Suprapubic skin (tissue), 4 donors: ENCODE data around the gene PSMF1. TPM values are rescaled to one million over a fixed set of nuclear protein-coding genes. Genes with fewer than 3 reads are reported as not detected.
A peak's percentile ranks its signal among the peaks of the same experiment; 100 is the strongest.

Experiments used
- DNase-seq, 2 donors: peaks; one replicate each; pipeline ENCODE4 v3.0.0-alpha.2; 2019; ENCODE audit warnings: low spot score in 2 of 2
- H3K27ac ChIP-seq: fragments of 200-600 bp; sonication (generic); one replicate; pipeline ENCODE4 v1.5.1; 2019
- H3K27me3 ChIP-seq: fragments of 200-600 bp; sonication (generic); one replicate; pipeline ENCODE4 v1.5.1; 2019
- H3K36me3 ChIP-seq: fragments of 200-600 bp; sonication (generic); one replicate; pipeline ENCODE4 v1.5.1; 2019
- H3K4me1 ChIP-seq: fragments of 200-600 bp; sonication (generic); one replicate; pipeline ENCODE4 v1.5.1; 2019
- H3K4me3 ChIP-seq: fragments of 200-600 bp; sonication (generic); one replicate; pipeline ENCODE4 v1.5.1; 2019; ENCODE audit warnings: mild to moderate bottlenecking
- H3K9me3 ChIP-seq: fragments of 200-600 bp; sonication (generic); one replicate; pipeline ENCODE4 v1.5.1; 2019
- EP300 ChIP-seq: sonication (generic); formaldehyde crosslinking; IDR thresholded peaks from one replicate; pipeline ENCODE4 v1.6.1; 2017; ENCODE audit warnings: antibody characterized with exemption
- POLR2A ChIP-seq, 2 donors: fragments of 450-650 bp; IDR thresholded peaks; one replicate each; pipeline ENCODE4 v1.6.1; 2017; ENCODE audit warnings: antibody characterized with exemption in 2 of 2, mild to moderate bottlenecking in 2 of 2, moderate library complexity in 2 of 2
- POLR2AphosphoS5 ChIP-seq, 3 donors: sonication (generic); formaldehyde crosslinking; IDR thresholded peaks; one replicate each; pipeline ENCODE4 v1.6.1; 2017; ENCODE audit warnings: antibody characterized with exemption in 3 of 3
- WGBS: methylation state at CpG from one replicate; pipeline ENCODE4 v1.1.5; 2018; 5-methylcytosine and 5-hydroxymethylcytosine counted together
- total RNA-seq, 4 donors: library from RNA; depleted of rRNA; stranded (reverse); fragments of >200 nt; gene quantifications; one replicate each; pipeline ENCODE4 v1.1.0, GENCODE V29; 2016
- TF ChIP-seq, protein P1 (sequence below), 2 donors: fragments of 200-600 bp in 1 of 2; fragments of 450-650 bp in 1 of 2; sonication (generic) in 1 of 2; IDR thresholded peaks; one replicate each; pipeline ENCODE4 v1.5.1; 2016 to 2019; ENCODE audit warnings: antibody characterized with exemption in 2 of 2, mild to moderate bottlenecking in 1 of 2, moderate library complexity in 1 of 2

PSMF1 gene
- total RNA-seq, 4 donors from 2014 or later, result 106 to 186 (median 142) TPM

DNA sequence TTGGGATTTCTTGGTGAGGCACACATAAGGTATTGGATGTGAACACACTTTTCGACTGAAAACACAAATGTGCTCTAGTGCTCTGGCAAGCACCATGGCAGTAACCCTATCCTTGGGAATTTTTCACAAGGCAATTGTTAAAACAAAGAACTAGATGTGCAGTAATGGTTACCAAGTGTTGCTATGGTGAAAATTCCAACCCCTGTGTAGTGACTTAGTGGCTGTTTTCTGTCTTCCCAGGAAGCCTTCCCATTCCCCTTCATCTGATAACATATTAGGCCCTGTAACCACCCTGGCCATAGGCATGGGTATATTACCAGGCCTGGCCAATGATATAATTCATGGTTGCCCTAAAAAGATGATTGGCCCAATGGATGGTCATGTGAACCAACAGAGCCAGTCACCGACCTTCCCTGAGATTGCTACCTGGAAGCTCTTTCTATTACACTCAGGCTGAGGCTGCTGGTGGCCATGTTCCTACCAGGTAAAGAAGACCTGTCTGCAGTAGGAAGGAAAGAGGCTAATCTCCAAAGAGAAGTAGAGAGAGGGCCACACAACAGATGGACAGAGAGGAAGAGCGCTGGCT, 89.0 kb downstream of the PSMF1 start:
- Histone ChIP-seq H3K27me3 (no peaks in the 10 kb centered on the region), H3K36me3 (no peaks in the 10 kb centered on the region), H3K4me3 (no peak overlapping the region), H3K4me1 (peaks cover 18% of the 10 kb centered on the region), H3K27ac (no peak overlapping the region), H3K9me3 (no peaks in the 10 kb centered on the region)
- 88% methylated on average over 3 of the region's 3 CpGs for WGBS
- TF ChIP-seq POLR2AphosphoS5 (IDR thresholded peaks at IDR 0.05) (no peak), EP300 (no peak)
- no peak for DNase-seq

DNA sequence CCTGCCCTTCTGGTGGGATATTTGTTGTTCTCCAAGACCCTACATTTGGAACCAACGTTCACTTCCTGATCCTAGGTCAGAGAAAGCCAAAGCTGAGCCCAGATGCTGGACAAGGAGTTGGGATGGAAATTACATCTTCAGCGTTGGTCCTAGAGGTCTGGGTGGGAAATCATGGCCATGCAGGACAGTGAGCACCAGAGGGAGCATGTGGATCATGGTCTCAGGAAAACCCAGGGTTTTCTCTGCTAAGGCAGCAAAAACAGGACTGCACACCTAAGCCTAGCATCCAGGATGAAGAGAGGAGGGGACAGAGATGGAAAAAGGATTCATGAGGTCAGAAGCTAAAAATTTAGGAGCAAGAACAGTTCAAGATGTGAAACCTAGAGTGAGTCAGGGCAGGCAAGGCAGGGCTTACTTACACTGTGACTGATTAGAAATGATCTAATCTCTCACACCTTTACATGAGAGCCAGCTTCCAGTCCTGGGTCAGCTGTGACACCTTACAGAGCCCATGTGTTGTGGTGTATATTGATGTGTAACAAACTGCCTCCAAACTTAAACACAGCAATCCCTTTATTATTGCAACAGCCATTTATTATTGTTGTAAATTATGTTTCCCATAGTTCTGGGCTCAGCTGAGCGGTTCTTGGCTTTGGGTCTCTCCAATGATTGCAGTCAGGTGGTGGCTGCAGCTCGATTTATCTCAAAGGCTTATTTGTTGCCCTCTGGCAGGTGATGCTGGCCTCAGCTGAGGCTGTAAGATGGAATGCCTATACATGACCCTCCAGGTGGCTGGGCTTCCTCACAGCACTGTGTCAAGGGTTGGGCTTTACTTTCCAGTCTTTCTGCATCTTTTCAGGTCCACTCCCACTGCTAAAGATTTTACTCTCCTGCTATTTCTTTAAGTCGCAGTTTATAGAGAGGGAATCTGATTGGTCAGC, 91.3 kb downstream of the PSMF1 start:
- Histone ChIP-seq H3K27me3 (peaks cover 3% of the 10 kb centered on the region), H3K4me3 (no peak overlapping the region), H3K27ac (no peak overlapping the region), H3K36me3 (no peaks in the 10 kb centered on the region), H3K9me3 (no peaks in the 10 kb centered on the region), H3K4me1 (peaks cover 8% of the 10 kb centered on the region)
- TF ChIP-seq EP300 (no peak), POLR2A (IDR thresholded peaks at IDR 0.05) (no peak), POLR2AphosphoS5 (IDR thresholded peaks at IDR 0.05) (no peak)
- TF ChIP-seq, protein P1, sequence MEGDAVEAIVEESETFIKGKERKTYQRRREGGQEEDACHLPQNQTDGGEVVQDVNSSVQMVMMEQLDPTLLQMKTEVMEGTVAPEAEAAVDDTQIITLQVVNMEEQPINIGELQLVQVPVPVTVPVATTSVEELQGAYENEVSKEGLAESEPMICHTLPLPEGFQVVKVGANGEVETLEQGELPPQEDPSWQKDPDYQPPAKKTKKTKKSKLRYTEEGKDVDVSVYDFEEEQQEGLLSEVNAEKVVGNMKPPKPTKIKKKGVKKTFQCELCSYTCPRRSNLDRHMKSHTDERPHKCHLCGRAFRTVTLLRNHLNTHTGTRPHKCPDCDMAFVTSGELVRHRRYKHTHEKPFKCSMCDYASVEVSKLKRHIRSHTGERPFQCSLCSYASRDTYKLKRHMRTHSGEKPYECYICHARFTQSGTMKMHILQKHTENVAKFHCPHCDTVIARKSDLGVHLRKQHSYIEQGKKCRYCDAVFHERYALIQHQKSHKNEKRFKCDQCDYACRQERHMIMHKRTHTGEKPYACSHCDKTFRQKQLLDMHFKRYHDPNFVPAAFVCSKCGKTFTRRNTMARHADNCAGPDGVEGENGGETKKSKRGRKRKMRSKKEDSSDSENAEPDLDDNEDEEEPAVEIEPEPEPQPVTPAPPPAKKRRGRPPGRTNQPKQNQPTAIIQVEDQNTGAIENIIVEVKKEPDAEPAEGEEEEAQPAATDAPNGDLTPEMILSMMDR (IDR thresholded peaks at IDR 0.05), result no peak
- no peak for DNase-seq
- WGBS, result 63% methylated on average over 5 of the region's 5 CpGs

DNA sequence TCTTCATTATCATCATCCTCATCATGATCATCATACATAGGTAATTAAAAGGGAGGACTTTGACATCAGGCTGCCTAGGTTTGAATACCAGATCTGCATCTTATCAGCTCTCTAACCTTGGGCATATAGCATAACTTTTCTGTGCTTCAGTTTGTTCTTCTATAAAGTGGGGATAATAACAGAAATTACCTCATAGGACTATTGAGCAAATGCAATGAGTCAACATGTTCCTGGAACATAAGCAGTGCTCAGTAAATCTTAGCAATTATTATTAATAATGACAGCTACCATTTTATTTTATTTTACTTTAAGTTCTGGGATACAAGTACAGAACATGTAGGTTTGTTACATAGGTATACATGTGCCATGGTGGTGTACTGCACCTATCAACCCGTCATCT, 92.1 kb downstream of the PSMF1 start:
- Histone ChIP-seq H3K27ac (no peak overlapping the region), H3K36me3 (no peaks in the 10 kb centered on the region), H3K4me3 (no peak overlapping the region), H3K9me3 (no peaks in the 10 kb centered on the region), H3K4me1 (peaks cover 7% of the 10 kb centered on the region), H3K27me3 (peaks cover 4% of the 10 kb centered on the region)
- no peak for DNase-seq
- 96% methylated on average over 1 of the region's 1 CpG for WGBS
- TF ChIP-seq POLR2A (IDR thresholded peaks at IDR 0.05), result no peak
- TF ChIP-seq, protein P1 (IDR thresholded peaks at IDR 0.05), result no peak
- TF ChIP-seq EP300, result no peak
- no peak for TF ChIP-seq POLR2AphosphoS5 (IDR thresholded peaks at IDR 0.05)

DNA sequence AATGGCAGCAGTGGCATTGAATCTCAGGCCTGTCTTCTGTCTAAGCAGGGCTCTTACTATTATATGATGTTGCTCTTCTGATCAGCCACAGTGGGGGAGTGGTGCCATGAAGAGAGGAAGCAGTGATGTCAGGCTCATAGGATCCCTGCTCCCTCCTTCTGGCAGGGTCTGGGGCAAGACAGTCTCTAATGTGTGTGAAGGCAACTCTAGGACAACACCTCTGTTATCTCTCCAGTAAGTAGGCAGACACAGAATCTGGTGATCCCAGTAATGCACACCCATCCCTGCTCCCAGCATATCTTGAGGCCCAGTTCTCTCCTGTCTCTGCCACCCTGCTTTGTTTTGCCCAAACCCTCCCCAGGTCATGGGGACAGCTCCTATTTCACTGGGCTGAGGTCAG, 93.6 kb downstream of the PSMF1 start:
- Histone ChIP-seq H3K4me3 (no peak overlapping the region), H3K27ac (no peak overlapping the region), H3K27me3 (peaks cover 12% of the 10 kb centered on the region), H3K4me1 (peaks cover 7% of the 10 kb centered on the region), H3K36me3 (no peaks in the 10 kb centered on the region), H3K9me3 (no peaks in the 10 kb centered on the region)
- no peak for TF ChIP-seq POLR2AphosphoS5 (IDR thresholded peaks at IDR 0.05)
- TF ChIP-seq, protein P1 (IDR thresholded peaks at IDR 0.05), result no peak
- no peak for TF ChIP-seq EP300
- TF ChIP-seq POLR2A (IDR thresholded peaks at IDR 0.05), result no peak
- DNase-seq, result no peak

DNA sequence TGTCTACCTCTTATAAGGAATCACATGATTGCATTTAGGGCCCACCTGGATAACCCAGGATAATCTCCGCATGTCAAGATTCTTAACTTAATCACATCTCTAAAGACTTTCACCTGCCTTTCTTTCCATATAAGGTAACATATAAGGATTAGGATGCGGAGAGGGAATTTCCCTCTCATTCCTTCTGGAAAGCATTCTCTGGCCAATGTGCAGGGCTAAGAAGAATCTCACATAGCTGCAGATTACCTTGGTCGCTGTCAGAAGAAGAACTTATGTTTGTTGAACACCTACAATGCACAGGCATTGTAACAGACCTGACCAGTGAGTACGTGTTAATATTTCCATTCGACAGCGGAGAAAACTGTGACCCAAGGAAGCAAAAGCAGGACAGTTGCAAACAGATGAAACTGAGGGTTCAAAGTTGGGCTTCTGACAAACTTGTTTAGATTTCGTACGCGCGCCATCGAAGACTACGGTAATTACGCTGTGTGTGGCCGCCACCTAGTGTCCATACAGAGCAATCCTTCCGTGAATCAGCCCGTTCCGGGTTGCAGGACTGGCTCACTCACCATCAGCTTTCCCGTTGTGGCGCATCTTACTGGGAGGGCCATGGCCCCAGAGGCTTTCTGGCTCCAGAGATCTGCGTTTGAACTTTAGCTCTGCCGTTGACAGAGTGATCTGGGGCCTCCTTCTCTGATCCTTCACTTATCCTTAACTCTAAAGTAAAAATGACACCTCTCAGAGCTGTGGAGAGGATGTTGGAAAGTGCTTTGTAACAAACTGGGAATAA, 94.4 kb downstream of the PSMF1 start:
- Histone ChIP-seq H3K36me3 (no peaks in the 10 kb centered on the region), H3K9me3 (no peaks in the 10 kb centered on the region), H3K27me3 (peaks cover 13% of the 10 kb centered on the region), H3K27ac (no peak overlapping the region), H3K4me1 (peaks cover 7% of the 10 kb centered on the region), H3K4me3 (no peak overlapping the region)
- 11% methylated on average over 21 of the region's 21 CpGs for WGBS
- DNase-seq, result peak; percentile 79 to 88
- TF ChIP-seq, protein P1 (IDR thresholded peaks at IDR 0.05), result peak; percentile 71 to 76
- TF ChIP-seq EP300 (no peak), POLR2A (IDR thresholded peaks at IDR 0.05) (no peak), POLR2AphosphoS5 (IDR thresholded peaks at IDR 0.05) (no peak)
